NCI-H526 (cell line): Measurements from ENCODE around the gene KRT72.

Source experiments
- DNase-seq, 2 experiments: peaks; one replicate each; lab custom pipeline; 2025; lab: John Stamatoyannopoulos, UW

KRT72 gene

DNA sequence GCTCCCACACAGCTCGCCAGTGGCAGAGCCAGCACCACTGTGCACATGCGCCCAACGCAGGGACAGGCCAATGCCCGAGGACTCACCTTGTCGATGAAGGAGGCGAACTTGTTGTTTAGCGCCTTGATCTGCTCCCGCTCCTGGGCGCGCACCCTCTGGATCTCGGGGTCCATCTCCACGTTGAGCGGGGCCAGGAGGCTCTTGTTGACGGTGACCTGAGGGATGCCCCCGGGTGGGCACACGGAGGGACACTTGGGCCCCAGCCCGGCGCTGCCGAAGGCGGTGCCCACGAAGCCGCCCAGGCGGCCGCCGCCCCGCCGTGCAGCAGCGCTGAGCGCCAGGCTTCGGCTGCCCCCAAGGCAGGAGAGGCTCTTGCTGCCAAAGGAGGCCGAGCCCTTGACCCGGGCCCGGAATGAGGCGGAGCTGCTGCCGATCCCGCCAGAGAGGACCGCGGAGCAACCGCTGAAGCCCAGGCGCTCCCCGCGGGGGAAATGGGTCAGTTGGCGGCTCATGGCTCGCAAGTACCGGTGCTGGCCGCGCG is at the start of gene KRT72:
Gene KRT72, minus strand, starts transcription at position 523 of the 541 bp plus-strand sequence. Its CDS starts 11 bp downstream, at position 512.
- DNase-seq: no peak

DNA sequence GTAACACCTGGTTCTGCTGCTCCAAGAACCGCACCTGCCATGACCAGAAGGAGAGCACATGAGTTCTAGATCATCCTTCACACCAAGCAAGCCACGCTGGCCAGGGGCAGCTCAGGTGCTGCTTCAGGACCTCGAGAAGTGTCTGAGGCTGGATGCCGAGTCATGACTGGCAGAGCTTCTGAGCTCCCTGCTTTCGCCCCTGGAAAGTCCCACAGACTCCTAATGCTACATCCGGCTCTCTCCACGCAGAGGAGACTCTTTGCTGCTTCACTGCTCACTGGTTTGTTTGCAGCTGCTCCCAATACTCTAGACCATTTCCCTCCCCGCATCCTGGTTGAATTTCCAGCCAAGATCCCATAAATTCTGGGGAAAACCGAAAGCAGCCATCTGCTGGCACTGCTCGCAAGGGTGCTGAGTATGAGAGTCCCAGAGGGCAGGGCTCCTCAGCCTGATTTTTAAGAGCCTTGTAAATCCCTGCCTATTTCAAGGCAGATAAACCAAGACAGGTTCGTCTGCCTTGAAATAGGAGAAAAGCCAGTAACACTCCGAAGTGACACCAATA is 49.3 kb upstream of the KRT72 start:
- peak in 1 of 2 experiments; percentile 26 for DNase-seq

DNA sequence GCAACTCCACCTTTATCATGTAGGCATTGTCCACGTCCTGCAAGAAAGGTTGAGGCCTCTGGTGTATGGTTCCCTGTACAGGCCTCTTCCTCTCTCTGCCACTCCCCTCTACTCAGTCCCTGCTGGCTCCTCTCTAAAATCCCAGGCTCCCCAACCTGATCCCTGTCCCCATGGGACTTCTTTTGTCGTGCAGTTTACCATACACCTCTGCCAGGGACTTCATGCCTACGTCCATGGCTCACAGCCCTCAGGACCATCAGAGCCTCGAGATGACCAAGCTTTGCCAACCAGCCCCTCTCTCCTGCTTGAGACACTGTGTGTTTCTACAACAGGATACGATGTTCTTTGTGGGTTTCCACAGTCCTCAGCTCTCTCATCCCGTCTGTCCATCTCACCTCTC is 47.8 kb upstream of the KRT72 start:
- no peak for DNase-seq

DNA sequence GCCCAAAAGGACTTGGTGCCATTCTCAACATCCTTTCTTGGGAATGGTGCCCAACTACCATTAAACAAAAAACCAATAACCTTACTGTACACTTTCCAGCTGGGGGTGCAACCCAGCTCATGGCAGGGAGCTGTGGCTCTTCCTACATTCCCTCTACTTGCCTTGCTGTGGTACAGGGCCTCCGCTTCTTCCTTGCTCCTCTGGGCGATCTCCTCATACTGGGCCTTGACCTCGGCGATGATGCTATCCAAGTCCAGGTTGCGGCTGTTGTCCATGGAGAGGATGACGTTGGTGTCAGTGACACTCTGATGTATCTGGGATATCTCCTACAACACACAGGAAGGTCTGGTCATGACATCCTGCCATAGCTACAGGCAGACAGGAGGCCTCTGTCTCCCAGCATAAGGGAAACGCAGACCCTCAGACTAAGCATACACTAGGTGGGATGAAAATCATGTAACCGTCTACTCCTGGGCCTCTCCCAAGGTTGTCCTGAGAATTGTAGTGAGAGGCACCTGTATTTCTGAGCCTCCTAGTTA is 46.8 kb upstream of the KRT72 start:
- DNase-seq: no peak

DNA sequence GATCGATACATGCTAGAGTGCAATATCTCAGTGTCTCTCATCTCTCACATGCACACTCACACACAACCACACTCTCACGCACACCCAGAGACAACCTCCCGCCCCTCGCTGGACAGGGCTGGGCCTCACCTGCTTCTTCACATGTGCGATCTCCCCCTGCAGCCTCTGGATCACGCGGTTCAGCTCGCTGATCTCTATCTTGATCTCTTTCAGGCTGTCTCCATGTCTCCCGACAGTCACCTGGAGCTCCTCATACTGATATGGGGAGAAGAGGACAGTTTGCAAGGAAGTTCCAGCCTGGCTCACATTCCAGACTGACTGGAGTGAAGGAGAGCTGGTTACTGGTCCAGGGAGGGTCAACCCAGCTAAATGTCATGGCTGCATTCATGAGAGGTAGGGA is 46.3 kb upstream of the KRT72 start:
- no peak for DNase-seq

DNA sequence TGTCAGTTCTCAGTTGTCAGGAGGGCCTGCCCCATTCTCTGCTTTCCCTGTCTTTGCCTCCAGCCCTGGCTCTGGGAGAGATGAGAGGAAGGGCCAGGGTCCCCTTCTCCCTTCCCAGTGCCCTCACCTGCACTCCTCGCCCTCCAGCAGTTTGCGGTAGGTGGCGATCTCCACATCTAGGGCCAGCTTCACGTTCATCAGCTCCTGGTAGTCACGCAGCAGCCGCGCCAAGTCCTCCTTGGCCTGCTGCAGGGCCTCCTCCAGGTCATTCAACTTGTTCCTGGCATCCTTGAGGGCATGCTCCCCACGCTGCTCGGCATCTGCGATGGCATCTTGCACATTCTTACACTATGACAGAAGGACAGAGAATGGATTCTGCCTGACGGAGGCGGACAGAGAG is 45.4 kb upstream of the KRT72 start:
- DNase-seq: peak in 1 of 2 experiments; percentile 39

DNA sequence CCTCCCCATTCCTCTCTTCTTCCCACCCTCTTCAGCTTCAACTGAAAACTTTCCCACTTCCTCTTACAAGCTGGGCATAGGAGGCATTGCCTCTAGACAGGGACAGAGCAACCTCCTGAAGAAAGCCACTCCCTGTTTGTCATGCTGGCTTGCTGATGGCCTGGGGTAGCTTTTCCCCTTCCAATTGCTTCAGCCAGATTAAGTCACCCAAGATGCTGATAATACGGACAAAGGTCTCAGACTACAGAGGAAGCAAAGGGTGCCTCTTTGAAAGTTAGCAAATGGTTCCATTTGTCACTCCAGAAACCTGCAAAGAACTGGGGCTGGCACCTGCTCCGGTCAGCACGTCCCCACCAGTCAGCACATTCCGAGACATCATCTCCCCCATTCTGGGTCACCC is 44.7 kb upstream of the KRT72 start:
- no peak for DNase-seq

DNA sequence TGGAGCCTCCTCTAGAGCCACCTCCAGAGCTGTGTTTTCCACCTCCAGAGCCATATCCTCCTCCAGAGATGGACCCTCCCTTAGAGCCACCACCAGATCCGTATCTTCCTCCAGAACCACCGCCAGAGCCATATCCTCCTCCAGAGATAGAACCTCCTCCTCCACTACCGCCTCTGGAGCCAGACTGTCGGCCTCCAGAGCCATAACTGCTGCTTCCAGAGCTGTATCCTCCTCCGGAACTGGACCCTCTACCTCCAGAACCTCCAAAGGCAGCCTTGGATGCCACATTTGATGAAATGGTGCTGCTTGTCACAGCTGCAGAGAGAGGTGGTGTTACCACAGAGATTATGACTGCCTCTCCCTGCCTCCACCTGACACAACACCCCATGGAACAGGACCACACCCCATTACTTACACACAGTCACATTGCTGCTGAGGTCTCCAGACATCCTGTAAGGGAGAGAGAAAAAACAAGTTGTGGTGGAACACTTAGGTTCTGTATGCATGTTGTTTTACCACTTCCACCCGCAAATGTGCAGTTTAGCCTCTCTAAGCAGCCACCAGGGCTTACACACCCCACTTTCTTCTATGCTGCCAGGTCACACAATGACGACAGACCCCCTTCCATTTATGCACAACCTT is 44.0 kb upstream of the KRT72 start:
- DNase-seq: peak in 1 of 2 experiments; percentile 60

DNA sequence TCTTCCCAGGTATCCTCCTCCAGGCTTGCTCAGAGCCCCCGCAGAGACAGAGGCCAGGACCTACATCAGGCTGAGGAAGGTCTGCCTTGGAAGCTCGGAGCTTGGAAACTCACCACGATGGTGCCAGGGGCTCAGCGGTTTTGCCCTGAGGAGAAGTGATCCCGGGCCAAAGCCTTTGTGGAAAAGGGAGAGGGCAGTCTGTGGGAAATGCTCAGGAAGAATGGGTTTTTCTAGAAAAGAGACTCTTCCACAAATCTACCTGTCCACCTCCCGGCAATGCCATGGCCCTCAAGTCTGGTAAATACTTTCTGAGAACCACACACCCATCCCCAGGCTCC is 42.8 kb upstream of the KRT72 start:
- DNase-seq: no peak

DNA sequence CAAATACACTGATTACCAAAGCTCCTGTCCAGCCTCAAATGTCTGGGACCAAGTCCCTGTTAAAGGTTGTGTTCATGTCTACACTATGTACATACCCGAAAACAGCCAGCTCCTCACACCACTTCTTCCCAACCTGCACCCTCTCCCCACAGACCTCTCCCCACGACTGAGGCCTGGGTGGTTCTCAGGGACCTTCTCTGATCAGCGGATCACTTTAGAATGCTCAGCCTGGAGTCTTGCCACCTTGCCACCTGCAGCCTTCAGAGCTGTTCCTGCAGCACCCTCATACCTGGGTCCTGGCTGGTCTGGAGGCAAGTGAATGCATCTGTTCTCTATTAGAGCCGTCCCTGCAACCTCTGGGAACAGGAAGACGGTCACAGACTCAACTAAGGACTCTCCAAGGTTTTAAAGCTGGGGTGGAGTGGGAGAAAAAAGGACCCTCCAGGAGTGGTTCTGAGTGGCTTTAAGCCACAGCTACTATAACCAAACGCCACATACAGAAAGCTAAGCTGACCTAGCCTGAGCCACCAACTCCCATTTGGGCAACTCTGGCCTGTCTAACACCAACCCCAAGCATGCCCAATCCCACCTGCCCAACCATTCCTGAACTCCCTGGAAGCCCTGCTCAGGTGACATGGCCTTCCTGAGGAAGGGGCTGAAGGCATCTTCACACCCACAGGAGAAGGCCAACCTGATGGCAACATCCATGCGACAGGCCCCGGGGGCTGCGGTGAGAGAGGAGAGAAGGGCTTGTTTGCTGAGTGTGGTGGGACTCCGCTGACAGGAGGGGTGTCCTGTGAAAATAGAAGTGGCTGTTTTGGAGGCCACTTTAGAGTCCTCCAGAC is 42.2 kb upstream of the KRT72 start:
- no peak for DNase-seq

DNA sequence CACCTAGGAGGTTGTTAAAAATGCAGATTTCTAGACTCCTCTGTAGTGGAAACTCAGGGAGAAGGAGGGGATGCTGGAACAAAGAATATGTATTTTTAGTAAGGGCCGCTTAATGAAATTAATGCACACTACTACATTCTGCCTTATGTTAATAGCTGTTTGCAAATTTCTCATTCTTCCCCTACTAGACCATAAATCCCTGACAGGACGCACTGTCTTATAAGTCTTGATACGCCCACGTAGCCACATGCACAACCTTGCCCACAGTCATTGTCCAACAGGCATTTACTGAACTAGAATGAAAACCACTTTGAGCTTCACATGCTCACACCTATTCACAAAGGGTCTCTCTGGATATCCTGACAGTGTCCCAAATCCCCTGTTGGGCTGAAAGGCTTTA is 40.2 kb upstream of the KRT72 start:
- DNase-seq: no peak

DNA sequence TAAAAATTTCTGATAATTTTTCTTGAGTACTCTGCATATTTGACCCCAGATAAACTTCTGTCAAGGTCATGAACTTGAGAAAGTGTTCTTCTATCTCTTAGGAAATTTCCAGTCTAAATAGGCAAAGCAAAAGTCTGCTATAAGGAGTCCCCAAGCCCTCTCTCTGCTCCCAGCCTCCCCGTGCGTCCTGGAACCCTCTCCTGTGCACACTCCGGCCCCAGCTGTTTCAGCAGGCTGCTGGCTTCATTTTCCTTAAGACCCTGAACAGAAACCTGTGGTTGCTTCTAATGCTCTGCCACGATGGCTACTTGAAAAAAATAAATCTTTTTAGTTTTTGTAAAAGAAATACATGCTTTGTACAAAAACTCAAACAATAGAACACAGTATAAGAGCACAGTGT is 36.0 kb upstream of the KRT72 start:
- no peak for DNase-seq

DNA sequence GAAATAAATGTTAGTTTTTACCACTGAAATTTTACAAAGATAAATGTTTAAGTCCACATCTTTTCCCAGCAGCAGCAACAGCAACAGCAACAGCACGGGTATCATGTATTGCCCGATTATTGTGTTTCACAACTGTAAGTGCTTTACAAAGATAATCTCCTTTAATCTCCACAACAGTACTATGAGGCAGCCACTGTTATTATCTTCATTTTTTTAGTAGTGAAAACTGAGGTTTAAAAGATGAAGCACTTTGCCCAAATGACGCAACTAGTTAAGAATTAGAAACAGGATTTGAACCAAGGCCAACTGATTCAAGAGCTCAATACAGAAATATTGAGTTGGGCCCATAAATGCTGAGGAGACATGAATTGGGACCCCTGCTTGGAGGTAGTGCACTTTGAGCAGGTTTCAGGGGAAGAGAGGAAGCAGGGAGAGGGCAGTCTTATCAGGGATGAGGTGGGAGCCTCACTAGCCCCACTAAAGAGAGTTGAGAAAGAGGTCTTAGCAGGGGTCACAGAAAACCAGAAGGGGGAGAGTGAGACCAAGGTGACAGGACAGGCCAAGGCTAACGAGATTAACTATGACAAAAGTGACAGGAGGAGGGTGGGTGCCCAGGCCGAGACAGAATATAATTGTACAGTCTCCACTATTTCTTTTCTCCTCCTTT is 35.5 kb upstream of the KRT72 start:
- no peak for DNase-seq

DNA sequence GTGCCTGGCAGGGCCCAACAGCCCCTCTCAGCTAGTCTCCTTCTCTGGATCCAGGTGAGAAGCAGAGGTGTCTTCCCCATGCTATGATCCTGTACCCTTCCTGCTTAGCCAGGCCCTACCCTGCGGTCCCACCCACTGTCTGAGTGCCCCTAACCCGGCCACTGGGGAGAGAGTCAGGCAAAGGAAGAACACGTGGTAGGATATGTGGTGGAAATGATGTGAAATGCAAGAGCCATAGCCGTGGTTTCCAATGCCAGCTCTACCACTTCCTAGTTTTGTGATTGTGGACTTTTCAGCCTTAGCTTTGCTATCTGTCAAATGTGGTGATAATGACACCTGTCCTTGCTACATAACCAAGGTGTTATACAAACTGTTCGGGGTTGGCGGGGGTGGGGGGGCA is 34.9 kb upstream of the KRT72 start:
- DNase-seq: no peak

DNA sequence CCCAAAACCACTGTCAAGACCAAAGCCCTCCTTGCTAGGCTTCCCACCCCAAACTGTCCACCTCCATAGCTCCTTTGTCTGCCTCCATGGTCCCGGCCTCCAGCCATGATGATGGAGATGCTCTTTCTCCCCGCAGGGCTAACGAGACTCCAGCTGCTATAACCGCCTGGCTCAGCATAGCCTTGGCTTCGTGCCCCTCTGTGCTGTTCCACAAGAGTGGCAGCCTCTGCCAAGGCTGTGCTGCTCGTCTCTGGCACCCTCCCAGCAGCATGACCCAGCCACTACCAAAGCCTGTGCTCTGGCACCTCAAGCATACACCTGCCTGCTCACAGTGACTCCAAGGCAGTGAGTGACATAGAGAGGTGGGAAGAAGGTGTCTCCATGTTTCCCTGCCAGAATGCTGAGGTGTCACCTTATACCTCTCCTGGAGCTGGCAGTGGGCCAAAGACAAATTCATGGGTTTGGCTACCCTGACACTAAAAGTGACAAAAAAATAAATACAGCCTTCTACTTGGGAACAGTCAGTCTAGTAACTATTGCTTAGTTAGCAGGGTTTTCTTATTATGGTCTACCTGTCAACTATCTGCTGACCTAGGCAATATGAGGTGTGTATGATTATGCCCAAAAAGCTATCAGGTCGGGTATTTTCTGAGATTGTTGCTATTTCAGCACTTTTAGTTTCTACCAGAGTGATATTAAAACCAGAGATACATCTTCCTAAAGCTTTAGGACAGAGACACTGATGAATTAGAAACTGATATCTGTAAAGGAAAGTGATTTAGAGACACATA is 33.2 kb upstream of the KRT72 start:
- DNase-seq: no peak

DNA sequence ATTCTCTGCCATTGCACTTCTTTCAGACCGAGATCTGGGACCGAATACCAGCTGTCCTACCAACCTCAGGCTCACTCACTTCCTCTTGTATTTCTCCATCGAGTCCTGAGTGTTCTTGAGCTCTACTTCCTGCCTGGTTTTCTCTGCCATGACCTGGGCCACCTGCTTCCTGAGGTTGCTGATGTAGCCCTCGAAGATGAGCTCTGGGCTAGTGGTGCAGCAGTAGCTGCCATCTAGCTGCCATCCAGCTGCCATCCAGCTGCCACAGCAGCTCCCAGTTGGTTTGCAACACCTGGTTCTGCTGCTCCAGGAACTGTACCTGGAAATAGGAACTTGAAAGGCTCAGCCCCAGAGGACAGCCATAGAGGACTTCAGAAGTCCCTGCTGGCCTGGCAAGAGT is 32.1 kb upstream of the KRT72 start:
- DNase-seq: no peak

DNA sequence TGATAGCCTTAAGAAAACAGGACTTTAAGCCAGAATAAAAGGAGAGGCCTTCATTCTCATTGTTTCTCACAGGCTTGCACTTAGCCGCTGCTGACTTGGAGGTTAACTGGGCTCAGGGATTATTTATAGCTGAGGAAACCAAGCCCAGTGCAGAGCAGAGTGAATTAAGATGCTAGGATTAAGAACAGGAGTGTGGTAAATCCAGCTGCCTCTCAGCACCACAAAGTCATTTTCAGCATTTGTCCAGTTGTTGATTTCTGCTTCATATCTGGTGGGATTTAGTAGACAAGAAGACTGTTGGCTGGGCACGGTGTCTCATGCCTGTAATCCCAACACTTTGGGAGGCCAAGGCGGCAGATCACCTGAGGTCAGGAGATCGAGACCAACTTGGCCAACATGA is 31.4 kb upstream of the KRT72 start:
- DNase-seq: no peak

DNA sequence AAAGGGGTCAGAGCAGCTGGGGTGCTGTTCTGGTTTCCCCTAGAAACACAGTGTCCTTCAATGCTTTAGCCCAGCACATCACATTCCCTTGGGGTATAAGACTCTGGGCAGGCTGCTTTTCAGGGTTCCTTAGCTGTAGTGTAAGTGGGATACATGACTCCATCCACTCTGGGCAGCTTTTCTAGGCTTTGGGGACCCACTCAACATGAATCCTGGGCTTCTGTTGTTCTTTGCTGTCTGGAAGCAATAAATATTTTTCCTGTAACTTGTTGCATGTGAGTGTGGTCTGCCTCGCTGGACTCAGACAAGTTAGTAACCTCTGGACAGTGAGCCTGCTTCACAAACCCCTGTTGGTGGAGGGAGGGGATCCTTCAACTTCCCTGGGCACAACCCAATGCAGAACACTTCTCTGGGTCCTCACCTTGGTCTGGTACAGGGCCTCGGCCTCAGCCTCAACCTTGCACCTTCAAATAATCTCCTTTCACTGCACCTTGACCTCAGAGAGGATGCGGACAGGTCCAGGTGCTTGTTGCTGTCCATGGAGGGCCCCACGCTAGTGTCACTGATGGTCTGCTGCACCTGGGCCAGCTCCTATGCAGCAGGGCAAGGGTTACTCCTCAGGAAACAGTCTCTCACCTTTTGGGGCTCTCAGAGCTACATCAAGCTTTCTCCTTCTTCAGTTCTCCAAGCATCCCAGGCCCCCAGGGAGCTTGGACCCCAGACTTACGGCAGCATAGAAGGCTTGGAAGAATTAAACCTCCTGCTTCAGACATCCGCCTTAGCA is 30.6 kb upstream of the KRT72 start:
- DNase-seq: no peak

DNA sequence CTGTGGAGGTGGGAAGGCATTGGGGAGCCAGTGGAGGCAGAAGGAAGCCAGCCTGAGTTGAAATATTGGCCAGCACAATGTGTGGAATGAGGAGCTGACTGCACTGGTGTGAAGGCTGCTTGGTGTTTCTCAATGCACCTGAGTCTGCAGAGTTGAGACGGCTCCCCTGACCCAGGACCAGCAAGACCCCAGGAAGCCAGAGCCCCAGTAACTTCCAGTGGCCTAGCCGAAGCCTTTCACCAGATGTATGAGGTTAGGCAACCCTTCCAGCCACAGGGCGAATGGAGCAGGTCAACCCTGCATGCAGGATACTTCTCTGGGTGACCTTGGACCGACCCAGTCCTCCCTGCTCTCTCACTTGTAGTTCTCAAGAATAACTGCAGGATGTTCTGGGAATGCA is 30.0 kb upstream of the KRT72 start:
- DNase-seq: no peak

DNA sequence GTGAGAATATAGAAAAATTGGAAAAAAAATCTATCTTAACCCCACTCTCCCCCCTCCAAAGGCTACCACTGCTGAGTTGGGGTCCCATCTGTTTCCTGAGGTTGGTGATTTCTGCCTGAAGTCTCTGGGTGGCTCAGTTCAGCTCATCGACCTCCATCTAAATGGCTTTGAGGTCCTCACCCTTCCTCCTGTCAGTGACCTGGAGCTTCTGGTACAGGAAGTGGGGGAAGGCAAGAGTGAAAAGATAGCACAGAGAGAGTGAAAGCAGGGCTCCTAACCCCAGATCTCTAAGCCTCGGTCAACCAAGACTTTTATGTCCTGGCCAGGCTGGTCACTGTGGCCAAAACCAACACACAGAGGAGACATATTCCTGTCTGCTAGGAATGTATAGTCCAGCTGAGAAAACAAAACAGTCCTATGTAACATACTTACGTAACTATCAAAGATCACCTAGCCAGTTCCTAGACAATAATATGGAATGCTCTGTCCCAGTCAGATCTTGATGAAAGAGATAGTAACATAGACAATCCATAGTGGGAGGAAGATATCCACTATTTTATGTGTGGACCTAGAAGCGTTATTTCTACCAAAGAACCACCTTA is 29.4 kb upstream of the KRT72 start:
- DNase-seq: no peak
